Measurements from ENCODE around the gene SRSF5. TPM values are rescaled to one million over a fixed set of nuclear protein-coding genes. Genes with fewer than 3 reads are reported as not detected.

SRSF5 gene
- total RNA-seq, 4 donors from 2014 or later, result 57.5 to 113 (median 84.6) TPM

- no peak for TF ChIP-seq POLR2A (IDR thresholded peaks at IDR 0.05)
- TF ChIP-seq CTCF (IDR thresholded peaks at IDR 0.05 in 4 of 5, conservative IDR thresholded peaks at IDR 0.05 in 1 of 5), result no peak
- no peaks in the 10 kb centered on the region for H3K27me3 ChIP-seq
- no peak within 1 kb of the TSS for H3K27ac ChIP-seq
- no peak within 1 kb of the TSS for H3K4me3 ChIP-seq
- no peaks in the 10 kb centered on the region for H3K4me1 ChIP-seq
- no peaks in the 10 kb centered on the region for H3K9me3 ChIP-seq
- ATAC-seq, result no peak
- no peaks in the 10 kb centered on the region for H3K36me3 ChIP-seq
- intact Hi-C loops (cut with DNase I; ENCODE audit: low total_unique reads), result no loop called here
- in situ Hi-C loops (cut with MboI; ENCODE audit: low sequenced_read_pairs in 4 of 4), result no loop called here
- no peak for DNase-seq
These were observed 30.0 kb downstream of the SRSF5 start, which contains the start of gene SLC10A1 for GRCh38 chr14:69796797-69797500. SLC10A1 (minus strand) TSS chr14:69797241; CDS start chr14:69797155, 86 bp downstream.

- Histone ChIP-seq H3K36me3 (no peaks in the 10 kb centered on the region), H3K4me1 (no peaks in the 10 kb centered on the region), H3K27me3 (no peaks in the 10 kb centered on the region), H3K27ac (no peak overlapping the region), H3K4me3 (no peak overlapping the region), H3K9me3 (no peaks in the 10 kb centered on the region)
- ATAC-seq (no peak), DNase-seq (no peak)
- intact Hi-C loops (cut with DNase I; ENCODE audit: low total_unique reads), result no loop called here
- TF ChIP-seq POLR2A (IDR thresholded peaks at IDR 0.05), result no peak
- TF ChIP-seq CTCF (IDR thresholded peaks at IDR 0.05 in 4 of 5, conservative IDR thresholded peaks at IDR 0.05 in 1 of 5), result no peak
- in situ Hi-C loops (cut with MboI; ENCODE audit: low sequenced_read_pairs in 4 of 4), result no loop called here
These were observed 30.8 kb downstream of the SRSF5 start for GRCh38 chr14:69797573-69798338.

- Histone ChIP-seq H3K27ac (no peak overlapping the region), H3K4me1 (no peaks in the 10 kb centered on the region), H3K27me3 (no peaks in the 10 kb centered on the region), H3K9me3 (no peaks in the 10 kb centered on the region), H3K4me3 (no peak overlapping the region), H3K36me3 (no peaks in the 10 kb centered on the region)
- DNase-seq, result no peak
- intact Hi-C loops (cut with DNase I; ENCODE audit: low total_unique reads), result no loop called here
- ATAC-seq, result no peak
- in situ Hi-C loops (cut with MboI; ENCODE audit: low sequenced_read_pairs in 4 of 4), result no loop called here
- TF ChIP-seq CTCF (IDR thresholded peaks at IDR 0.05 in 4 of 5, conservative IDR thresholded peaks at IDR 0.05 in 1 of 5) (no peak), POLR2A (IDR thresholded peaks at IDR 0.05) (no peak)
These were observed 31.4 kb downstream of the SRSF5 start for GRCh38 chr14:69798339-69798735.

GRCh38 chr14:69803753-69804152, 36.8 kb downstream of the SRSF5 start:
- TF ChIP-seq POLR2A (IDR thresholded peaks at IDR 0.05) (no peak), CTCF (IDR thresholded peaks at IDR 0.05 in 4 of 5, conservative IDR thresholded peaks at IDR 0.05 in 1 of 5) (no peak)
- Histone ChIP-seq H3K9me3 (no peaks in the 10 kb centered on the region), H3K27ac (no peak overlapping the region), H3K36me3 (no peaks in the 10 kb centered on the region), H3K4me1 (no peaks in the 10 kb centered on the region), H3K4me3 (no peak overlapping the region), H3K27me3 (no peaks in the 10 kb centered on the region)
- in situ Hi-C loops (cut with MboI; ENCODE audit: low sequenced_read_pairs in 4 of 4) (loop anchor here in 1 of 4 donors (25.0 kb wide), 1 partner anchor 909 kb away; no protein-coding TSS in a partner anchor), intact Hi-C loops (cut with DNase I; ENCODE audit: low total_unique reads) (no loop called here)
- no peak for ATAC-seq
- DNase-seq, result no peak

All from gastrocnemius medialis (tissue), 4 donors.